DMS 273 (cell line): Measurements from ENCODE around the gene CDKAL1.
"Not testable (repeated sequence)": the region's sequence is repeated elsewhere in the genome, so short reads cannot be mapped to it uniquely, and the experiment has no call there.

ENCODE experiments used
- DNase-seq: peaks from one replicate; lab custom pipeline; 2025; ENCODE audit not compliant: unreplicated experiment; lab: John Stamatoyannopoulos, UW

The CDKAL1 gene

GRCh38 chr6:20705741-20706140, 171.5 kb downstream of the CDKAL1 start:
- DNase-seq, result peak; percentile 67

- peak; percentile 96 for DNase-seq
Measured at GRCh38 chr6:20706238-20706938, 172.1 kb downstream of the CDKAL1 start.

- peak; percentile 84 for DNase-seq
Measured at GRCh38 chr6:20706939-20707485, 172.8 kb downstream of the CDKAL1 start.

GRCh38 chr6:20707870-20708269, 173.6 kb downstream of the CDKAL1 start:
- no peak for DNase-seq

GRCh38 chr6:20708367-20709124, 174.3 kb downstream of the CDKAL1 start:
- peak; percentile 76 for DNase-seq

GRCh38 chr6:20709451-20709850, 175.2 kb downstream of the CDKAL1 start:
- no peak for DNase-seq

GRCh38 chr6:20710341-20710740, 176.1 kb downstream of the CDKAL1 start:
- no peak for DNase-seq

- no peak for DNase-seq
Measured at GRCh38 chr6:20711518-20711917, 177.3 kb downstream of the CDKAL1 start.

- DNase-seq, result peak; percentile 44
Measured at GRCh38 chr6:20712011-20712410, 177.8 kb downstream of the CDKAL1 start.

GRCh38 chr6:20715135-20715806, 181.0 kb downstream of the CDKAL1 start:
- DNase-seq, result no peak

GRCh38 chr6:20716865-20717264, 182.6 kb downstream of the CDKAL1 start:
- DNase-seq, result no peak

GRCh38 chr6:20717743-20718142, 183.5 kb downstream of the CDKAL1 start:
- DNase-seq, result no peak

GRCh38 chr6:20718705-20719653, 184.7 kb downstream of the CDKAL1 start:
- no peak for DNase-seq

GRCh38 chr6:20719980-20720379, 185.7 kb downstream of the CDKAL1 start:
- no peak for DNase-seq

- DNase-seq, result not testable (repeated sequence)
Measured at GRCh38 chr6:20721121-20721520, 186.9 kb downstream of the CDKAL1 start.

GRCh38 chr6:20722455-20722854, 188.2 kb downstream of the CDKAL1 start:
- no peak for DNase-seq

GRCh38 chr6:20723236-20723635, 189.0 kb downstream of the CDKAL1 start:
- no peak for DNase-seq

- DNase-seq, result peak; percentile 26
Measured at GRCh38 chr6:20724443-20725190, 190.4 kb downstream of the CDKAL1 start.

GRCh38 chr6:20725235-20725634, 191.0 kb downstream of the CDKAL1 start:
- not testable (repeated sequence) for DNase-seq

- DNase-seq, result no peak
Measured at GRCh38 chr6:20729086-20729485, 194.8 kb downstream of the CDKAL1 start.
